Cardiac fibroblast (primary cell): ENCODE results near the gene XRCC5.

Experiments used
- DNase-seq, 2 donors: peaks; one replicate each; pipeline versions ENCODE4 v3.0.0 to v3.0.0-alpha.2; 2010; ENCODE audit warnings: low read depth in 2 of 2
- H3K4me3 ChIP-seq, 2 donors: replicated peaks in 1 of 2; 1 replicate in 1 of 2; 2 replicates in 1 of 2; pipeline ENCODE4 v1.5.1; 2011; ENCODE audit warnings: low read depth in 2 of 2, low read length in 2 of 2, mild to moderate bottlenecking in 2 of 2, moderate library complexity in 1 of 2
- CTCF ChIP-seq: IDR thresholded peaks from one replicate; pipeline ENCODE4 v1.5.1; 2011; ENCODE audit warnings: low read depth, mild to moderate bottlenecking, low read length, inconsistent platforms

The XRCC5 gene

GRCh38 chr2:216083464-216084281 is 25.5 kb upstream of the XRCC5 start:
- peak; percentile 33 to 37 for DNase-seq
- no peak for TF ChIP-seq CTCF
- H3K4me3 ChIP-seq: no peak overlapping the region

GRCh38 chr2:216084547-216084946 is 24.6 kb upstream of the XRCC5 start:
- TF ChIP-seq CTCF: no peak
- no peak for DNase-seq
- H3K4me3 ChIP-seq: no peak overlapping the region

GRCh38 chr2:216086207-216086893 is 22.8 kb upstream of the XRCC5 start:
- DNase-seq: no peak
- TF ChIP-seq CTCF: no peak
- no peak overlapping the region for H3K4me3 ChIP-seq

GRCh38 chr2:216090369-216090786 is 18.8 kb upstream of the XRCC5 start:
- no peak overlapping the region for H3K4me3 ChIP-seq
- peak in 1 of 2 donors; percentile 38 for DNase-seq
- no peak for TF ChIP-seq CTCF

GRCh38 chr2:216092646-216093045 is 16.5 kb upstream of the XRCC5 start:
- DNase-seq: no peak
- TF ChIP-seq CTCF: no peak
- H3K4me3 ChIP-seq: no peak overlapping the region

- TF ChIP-seq CTCF: no peak
- no peak overlapping the region for H3K4me3 ChIP-seq
- DNase-seq: no peak
Measured at GRCh38 chr2:216094701-216095100, 14.4 kb upstream of the XRCC5 start.
